Hematopoietic multipotent progenitor cell treated with erythropoietin and hydrocortisone succinate and interleukin-3 and kit ligand, for 17 days (in vitro differentiated cells): ENCODE results near the gene SLC35F3.

Experiments used
- DNase-seq: peaks from one replicate; pipeline ENCODE4 v3.0.0-alpha.2; 2015; ENCODE audit warnings: low spot score

The SLC35F3 gene

DNA sequence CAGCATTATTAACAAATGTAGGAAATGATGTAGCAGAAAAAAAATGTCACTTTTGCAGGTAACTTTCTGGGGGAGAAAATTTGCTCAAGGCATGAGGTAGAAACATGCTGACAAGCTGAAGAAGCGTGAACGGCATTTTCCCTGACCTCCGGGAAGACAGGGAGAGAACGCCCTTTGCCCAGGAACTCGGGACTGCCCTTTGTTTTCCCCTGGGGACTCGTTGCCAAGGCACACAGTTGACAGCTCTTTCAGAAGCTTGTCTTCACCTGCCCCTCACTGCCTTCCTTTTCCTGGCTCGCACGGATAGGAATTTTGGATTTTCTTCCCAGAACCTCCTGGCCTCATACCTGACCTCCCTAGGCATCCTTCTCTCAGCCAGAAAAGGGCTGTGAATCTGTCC, 416.1 kb downstream of the SLC35F3 start:
- no peak for DNase-seq

DNA sequence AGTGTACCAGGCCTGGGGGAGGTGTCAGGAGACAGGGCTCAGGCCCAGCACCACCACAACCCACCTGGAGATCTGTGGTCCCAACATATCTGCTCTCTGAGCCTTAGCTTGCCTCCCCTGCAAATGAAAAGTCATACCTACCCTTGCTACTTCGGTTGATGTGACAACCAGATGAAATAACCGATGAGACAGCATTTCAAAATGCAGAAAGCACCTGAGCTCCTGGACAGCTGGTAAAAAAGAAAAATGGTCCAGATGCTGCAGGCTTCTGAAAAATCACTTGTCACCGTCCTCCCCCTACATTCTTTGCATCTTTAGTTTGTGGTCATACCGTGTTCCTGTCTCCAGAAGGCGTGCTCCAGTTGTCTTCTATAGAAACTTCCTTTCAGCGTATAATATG, 416.8 kb downstream of the SLC35F3 start:
- no peak for DNase-seq

DNA sequence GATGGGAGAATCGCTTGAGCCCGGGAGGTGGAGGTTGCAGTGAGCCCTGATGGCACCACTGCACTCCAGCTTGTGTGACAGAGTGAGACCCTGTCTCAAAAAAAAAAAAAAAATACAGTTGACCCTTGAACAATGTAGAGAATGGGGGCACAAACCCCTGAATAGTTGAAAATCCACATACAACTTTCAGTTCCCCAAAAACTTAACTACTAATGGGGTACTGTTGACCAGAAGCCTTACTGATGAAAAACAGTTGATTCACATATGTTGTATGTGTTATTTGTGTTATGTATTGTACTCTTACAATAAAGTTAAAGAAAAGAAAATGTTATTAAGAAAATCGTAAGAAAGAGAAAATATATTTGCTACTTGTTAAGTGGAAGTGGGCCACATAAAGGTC, 417.6 kb downstream of the SLC35F3 start:
- no peak for DNase-seq

DNA sequence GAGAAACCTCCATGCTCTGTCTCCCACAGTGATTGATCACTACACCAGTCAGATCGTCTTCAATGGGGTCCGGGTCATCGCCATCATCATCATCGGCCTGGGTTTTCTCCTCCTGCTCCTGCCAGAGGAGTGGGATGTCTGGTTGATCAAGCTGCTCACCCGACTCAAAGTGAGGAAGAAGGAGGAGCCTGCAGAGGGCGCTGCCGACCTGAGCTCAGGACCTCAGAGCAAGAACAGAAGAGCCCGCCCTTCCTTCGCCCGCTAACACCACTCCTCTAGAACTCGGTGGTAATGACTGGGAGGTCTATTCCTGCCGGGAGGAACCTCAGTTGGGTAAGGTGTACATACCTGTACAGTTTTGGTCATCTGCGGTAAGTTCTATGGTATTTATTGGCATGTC, 418.5 kb downstream of the SLC35F3 start:
- DNase-seq = peak; percentile 46

DNA sequence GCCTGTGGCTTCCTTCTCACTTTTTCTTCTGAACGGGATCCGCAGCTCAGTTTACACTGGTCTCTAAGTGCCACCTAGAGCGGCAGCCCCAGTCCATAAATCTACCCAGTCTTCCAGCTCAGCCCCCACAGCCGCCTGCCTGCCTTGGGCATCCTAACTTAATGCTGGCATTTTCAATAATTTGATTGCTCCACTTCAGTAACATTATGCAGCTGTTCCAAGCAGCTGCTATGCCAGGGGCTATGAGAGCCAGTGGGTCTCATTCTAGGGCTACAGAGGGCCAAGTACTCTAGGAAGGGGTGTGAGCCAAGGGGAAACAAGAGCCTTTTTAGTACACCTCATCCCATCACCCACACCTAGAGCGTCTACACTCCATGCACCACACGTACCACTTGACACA, 420.3 kb downstream of the SLC35F3 start:
- DNase-seq = no peak

DNA sequence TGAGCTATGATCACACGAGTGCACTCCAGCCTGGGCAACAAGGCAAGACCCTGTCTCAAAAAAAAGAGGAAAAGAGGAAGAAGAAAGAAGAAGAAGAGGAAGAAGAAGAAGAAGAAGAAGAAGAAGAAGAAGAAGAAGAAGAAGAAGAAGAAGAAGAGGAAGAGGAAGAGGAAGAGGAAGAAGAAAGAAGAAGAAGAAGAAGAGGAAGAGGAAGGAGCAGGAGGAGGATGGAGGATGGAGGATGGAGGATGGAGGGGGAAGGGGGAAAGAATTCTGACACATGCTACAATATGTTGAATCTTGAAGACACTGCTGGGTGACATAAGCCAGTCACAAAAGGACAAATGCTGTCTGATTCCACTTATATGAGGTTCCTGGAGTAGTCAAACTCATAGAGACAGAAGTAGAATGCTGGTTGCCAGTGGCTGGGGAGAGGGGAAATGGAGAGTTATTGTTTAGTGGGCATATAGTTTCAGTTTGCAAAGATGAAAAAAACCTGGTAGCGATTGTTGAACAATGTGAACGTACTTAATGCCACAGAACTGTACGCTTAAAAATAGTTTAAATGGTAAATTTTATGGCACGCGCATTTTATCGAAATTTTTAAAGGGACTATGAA, 421.5 kb downstream of the SLC35F3 start:
- DNase-seq = no peak

DNA sequence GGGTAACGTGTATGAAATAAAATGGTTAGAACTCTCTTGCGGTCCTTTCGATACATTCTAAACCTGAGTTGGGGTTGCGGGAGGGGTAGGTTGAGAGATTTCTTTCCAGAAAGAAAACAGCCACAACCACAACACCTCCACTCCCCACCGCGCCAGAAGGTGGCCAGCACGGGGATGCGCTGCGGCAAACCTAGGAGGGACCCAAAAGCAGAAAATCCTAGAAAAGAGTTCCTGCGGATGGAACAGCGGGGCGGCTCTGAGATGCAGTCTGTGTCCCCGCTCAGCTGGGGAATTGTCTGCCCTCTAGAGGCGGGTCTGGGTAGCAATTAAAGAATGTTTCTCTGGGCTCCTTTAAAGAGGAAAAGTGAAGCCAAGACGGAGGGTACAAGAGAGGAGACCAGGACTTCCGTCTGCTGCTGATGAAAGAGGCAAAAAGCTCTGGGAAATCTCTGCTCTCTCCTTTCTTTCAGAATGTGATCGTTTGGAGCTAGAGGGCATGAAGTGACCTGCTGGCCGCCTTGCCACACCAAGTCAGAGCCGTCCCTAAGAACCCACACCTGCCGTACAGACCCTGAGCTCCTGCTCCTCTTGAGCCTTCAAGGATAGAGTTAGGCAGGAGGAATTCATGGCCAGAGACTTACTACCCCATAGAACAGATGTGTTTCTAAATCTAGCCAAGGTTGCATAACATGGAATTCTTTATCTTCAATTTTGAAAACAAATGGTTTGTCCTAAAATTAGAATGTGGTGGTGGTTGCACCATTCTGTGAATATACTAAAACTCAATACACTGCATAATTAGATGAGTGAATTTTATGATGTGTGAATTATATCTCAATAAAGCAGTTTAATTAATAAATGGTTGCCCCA, 422.3 kb downstream of the SLC35F3 start:
- DNase-seq = peak; percentile 60

DNA sequence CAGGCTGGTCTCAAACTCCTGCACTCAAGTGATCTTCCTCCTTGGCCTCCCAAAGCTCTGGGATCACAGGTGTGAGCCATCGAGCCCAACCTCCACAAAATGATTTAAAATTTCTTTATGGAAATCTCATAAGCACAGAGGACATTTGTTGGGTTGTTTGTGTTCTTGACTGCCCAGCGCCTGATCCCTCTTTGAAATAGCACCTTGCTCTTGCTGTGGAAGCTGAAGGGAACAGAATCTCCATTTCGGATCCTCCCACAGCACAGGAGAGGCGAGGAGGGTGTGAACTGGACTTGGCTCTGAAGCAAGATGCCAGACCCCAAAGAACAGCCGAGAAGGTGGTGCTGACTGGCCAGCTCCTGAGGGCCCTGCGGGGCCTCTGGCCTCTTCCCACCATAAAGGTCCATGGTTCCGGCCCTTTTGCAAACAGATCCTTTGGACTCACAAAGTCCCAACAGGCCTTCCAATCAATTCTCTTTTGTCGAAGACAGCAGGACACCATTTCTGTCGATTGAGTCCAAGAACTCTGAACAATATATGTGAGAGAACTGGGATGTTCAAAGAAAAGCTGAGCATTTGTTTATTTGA, 423.2 kb downstream of the SLC35F3 start:
- DNase-seq = no peak

DNA sequence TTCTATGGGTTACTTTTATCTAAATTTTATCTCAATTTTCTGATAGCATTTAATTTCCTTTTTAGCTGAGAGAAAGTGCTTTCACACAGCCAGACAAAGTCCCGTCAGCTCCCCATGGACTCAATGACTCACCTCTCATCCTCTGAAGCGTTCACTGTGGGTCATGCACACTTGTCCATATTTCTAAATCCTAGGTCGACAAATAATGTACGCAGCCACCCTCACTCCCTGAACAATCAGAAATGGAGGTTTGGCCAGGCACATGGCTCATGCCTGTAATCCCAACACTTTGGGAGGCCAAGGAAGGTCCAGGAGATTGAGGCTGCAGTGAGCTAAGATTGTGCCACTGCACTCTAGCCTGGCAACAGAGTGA, 426.4 kb downstream of the SLC35F3 start:
- no peak for DNase-seq

DNA sequence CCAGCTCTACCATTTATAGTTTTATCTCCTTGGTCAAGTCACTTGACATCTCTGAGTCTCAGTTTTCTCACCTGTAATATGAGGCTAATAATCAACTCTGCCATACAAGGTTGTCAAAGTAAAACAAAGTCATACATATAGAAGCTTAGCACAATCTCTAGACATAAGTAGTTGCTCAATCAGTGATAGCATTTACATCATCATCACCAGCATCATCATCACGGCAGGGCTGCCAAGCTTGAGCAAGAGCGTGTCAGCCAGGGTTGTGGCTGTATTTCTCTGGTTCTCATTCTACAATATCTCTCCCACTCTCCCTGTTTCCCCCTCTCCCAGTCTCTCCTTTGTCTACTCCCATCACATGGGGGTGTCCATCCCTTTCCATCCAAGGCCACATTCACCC, 427.0 kb downstream of the SLC35F3 start:
- DNase-seq = no peak

DNA sequence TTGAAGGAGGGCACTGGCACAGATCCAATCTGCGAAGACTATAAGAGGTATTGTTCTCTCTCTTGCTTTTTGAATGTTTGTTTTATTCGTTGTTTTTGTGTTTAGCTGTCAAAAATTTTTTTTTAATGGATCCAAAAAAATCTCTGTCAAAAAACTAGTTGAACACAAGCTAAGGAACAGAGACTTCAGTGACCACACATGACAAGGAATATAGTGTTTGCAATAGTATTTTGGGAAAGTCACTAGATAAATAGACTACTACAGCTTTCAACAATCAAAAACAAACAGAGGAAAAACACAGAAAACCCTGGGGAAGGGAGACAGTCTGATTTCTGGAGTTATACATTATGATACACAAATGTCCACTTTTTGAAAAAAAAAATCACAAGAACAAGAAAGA, 431.9 kb downstream of the SLC35F3 start:
- DNase-seq = no peak

DNA sequence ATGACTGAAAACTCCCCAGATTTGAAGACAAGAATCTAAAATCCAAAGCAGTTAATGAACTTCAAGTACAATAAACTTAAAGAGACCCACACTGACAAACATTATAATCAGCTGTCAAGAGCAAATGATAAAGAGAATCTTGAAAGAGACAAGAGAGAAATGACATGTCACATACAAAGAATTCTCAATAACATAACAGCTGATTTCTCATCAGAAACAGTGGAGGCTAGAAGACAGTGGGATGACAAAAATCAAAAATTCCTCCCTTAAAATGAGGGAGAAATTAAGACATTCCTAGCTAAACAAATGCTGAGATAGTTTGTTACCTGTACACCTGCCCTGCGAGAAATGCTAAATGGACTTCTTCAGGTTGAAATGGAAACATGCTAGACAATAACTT, 432.8 kb downstream of the SLC35F3 start:
- no peak for DNase-seq

DNA sequence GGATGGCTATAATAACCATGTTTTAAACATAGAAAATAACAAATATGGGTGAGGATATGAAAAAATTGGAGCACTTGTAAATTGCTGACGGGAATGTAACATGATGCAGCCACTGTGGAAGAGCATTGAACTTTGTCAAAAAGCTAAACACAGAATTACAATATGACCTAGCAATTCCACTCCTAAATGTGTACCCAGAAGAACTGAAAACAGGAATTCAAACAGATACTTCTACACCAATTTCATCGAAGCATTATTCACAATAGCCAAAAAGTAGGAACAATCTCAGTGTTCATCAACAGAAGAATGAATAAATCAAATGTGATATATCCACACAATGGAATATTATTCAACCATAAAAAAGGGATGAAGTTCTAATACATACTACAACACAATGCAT, 436.1 kb downstream of the SLC35F3 start:
- DNase-seq = no peak

DNA sequence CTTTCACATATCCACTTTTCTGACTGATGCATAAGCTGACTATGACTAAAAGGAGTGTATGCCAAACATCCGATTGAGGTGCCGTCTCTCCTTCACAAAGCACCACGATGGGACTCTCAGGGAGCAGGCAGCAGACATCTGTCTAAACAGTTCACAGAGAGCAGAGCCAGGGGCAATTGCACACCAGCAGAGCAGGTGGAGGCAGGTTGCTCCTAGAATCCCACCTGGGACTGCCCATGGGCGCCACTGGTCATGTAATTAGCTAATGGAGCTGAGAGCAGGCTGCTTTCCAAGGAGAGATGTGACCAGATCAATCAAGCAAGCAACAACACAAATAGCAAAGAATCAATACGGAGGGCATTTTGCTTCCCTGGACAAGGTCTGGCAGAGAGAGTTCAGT, 438.3 kb downstream of the SLC35F3 start:
- DNase-seq = no peak

DNA sequence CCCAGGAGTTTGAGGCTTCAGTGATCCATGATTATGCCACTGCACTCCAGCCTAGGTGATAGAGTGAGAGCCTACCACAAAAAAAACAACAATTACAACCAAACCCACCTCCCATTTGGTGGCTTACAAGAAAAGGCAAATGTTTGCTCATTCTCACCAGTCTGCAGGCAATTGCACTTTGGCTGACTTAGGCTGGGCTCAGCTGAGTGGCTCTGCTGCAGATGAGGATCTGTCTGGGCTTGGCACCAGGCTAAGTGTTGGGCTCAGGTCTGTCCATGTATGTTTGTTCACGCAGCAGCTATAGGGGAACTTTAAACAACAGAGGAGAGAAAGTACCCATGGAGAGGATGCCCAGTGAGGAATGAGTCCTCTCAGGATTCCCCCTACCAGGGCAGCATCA, 440.8 kb downstream of the SLC35F3 start:
- DNase-seq = no peak

DNA sequence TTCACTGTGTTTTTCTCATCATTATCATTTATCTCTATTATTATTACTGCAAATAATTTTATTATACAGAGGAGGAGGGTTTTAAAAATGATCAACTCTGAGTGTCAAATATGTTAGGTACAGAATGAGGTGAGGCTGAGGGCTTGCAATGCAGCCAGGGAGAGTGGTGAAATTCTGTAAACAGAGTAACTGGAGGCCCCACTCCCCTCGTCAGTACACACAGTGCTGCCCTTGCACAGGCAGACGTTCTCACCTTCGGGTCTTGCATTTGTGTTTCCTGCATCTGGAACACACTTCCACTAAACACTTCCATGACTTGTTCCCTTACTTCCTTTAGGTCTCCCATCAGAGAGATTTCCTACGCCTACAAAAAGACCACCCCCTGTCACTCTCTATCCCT, 444.5 kb downstream of the SLC35F3 start:
- DNase-seq = no peak

DNA sequence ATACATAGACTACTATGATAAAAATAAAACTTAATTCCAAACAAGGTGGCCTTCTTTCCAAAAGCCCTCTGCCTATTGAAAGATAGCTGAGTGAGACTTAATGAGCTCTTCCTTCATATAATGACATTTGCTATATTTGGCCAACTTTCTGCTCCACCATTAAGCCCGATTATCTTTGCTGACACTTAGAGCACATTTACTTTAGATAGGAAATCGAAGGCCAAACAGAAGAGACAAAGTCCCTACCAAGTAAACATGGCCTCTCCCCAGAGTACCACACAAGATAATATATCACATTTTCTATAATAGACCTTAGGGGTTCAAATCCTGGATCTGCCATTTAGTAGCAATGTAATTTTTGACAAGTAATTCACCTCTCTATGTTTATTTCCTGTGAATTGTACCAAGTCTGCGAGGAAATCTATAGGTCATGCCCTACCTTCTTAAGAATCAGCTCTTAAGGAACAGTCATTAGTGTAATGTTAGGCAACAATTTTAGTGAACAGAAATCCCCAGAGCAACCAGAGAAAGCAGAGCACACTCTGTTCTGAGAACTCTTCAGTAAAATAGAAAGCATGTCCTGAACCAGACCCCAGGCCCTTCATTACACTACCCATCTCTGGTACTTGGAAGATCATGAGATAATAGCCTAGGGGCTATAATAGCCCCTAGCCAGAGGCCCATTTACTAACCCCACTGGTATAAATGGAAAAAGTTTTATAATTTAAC, 451.5 kb downstream of the SLC35F3 start:
- DNase-seq = no peak

DNA sequence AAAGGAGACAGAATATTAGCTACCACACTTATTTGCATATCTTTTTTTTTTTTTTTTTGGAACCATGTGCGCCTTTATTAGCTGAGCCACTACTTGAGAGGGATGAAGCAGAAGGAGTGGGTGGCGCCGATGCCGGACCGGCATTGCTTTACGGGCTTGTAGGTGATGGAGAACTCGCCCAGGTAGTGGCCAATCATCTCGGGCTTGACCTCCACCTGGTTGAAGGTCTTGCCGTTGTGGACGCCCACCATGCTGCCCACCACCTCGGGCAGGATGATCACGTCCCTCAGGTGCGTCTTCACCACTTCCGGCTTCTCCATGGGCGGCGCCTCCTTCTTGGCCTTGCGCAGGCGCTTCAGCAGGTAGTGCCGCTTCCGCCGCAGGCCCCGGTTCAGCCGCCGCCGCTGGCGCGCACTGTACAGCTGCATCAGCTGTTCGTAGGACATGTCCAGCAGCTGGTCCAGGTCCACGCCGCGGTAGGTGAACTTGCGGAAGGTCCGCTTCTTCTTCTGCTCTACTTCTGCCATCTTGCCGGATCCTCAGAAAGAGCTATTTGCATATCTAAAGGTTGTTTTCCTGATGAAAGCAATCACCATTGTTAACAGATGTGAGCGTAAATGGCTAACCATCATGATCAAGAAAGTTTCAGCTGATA, 452.3 kb downstream of the SLC35F3 start:
- peak; percentile 28 for DNase-seq

DNA sequence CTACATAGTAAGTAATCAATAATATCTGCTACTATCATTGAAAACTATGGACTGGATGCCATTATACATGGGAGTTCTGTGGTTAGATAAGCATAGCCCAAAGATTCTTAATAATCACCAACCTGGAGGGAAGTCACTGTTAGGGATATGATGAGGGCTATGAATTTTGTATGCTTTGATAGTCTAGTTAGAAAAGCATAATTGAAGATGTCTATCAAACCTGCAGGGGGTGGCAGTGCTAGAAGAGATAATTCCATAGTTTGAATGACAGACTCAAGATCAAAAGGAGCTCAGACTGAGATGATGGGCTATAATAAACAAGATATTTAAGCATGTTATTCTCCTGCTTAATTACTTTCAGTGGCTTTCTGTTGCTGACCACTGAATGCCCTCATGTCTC, 453.4 kb downstream of the SLC35F3 start:
- DNase-seq = no peak

DNA sequence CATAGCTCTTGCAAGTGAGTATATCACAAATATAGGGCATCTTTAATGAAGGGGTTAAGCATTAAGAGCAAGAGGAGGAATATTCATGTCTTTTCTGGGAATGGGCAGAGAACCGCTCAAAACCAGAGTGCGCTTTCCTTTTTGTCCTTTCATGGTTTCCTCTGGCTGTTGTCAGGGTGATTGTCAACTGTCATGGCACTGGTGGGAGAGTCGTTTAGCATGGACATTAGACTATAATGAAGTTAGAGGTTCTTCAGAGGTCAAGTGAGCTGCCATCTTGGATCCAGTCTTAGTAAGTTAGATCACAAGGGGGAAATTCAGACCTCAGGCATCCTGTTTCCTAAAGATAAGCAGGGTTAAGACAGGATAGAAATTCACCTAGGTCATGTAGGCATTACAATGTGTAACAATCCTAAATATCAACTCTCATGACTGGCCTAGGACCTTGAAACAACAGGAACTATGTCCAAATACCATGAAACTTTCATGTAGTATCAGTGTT, 456.7 kb downstream of the SLC35F3 start:
- no peak for DNase-seq

DNA sequence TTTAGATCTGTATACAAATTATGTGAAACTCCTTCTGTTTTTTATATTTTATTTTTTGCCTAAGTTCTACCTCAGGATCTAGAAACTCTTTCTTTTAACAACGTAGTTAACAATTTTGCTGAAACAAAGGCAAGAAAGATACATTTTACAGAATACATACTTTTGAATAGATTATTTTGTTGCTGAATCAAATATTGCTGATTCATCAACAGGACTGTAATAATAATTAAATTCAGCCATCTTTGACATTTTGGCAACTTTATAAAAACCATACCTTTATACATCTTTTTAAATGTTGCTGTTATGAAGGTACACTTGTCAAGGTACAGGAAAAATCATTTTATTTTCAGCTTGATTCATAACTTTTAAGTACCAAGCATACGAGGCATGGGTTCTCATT, 458.1 kb downstream of the SLC35F3 start:
- DNase-seq = no peak
